ENCODE measurements around the gene MILR1. TPM values are rescaled to one million over a fixed set of nuclear protein-coding genes. Genes with fewer than 3 reads are reported as not detected.
A peak's percentile ranks its signal among the peaks of the same experiment; 100 is the strongest.
"Not testable (repeated sequence)": the region's sequence is repeated elsewhere in the genome, so short reads cannot be mapped to it uniquely, and the experiment has no call there.

Gene MILR1
- total and polyA plus RNA-seq, 5 experiments from 2014 or later, result not detected

DNA sequence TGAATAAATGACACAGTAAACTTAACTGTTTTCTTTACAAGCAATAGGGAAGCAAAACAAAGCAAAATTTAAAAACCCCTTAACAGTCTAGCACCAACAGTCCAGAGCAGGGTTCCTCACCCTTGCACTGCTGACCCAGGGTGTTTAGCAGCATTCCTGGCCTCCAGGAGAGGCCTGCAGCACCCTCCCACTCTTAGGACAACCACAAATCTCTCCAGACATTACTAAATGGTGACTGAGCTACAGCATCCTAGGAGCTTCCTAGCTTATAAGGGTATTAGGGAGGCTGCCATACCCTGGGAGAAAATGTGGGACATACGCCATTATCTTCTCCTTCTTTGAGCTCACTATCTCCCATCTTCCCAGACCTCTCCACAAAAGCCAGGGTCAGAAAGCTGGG is 32.0 kb downstream of the MILR1 start:
- H3K36me3 Mint-ChIP-seq, result peaks cover 0 to 75% (median 12%) of the 10 kb centered on the region in 3 donors
- DNase-seq (no peak), ATAC-seq (no peak)
- POLR2A ChIA-PET, result no interaction called here
- peaks cover 9 to 16% (median 13%) of the 10 kb centered on the region in 4 donors for H3K4me1 Mint-ChIP-seq
- H3K9me3 Mint-ChIP-seq, result no peaks in the 10 kb centered on the region
- peak overlapping the region in 2 of 10 donors; percentile 45 to 72 for H3K27ac Mint-ChIP-seq
- no peak overlapping the region for H3K4me3 Mint-ChIP-seq
- H3K27me3 Mint-ChIP-seq, result no peaks in the 10 kb centered on the region

- Mint-ChIP-seq H3K4me1 (peaks cover 9 to 16% (median 13%) of the 10 kb centered on the region in 4 donors), H3K9me3 (no peaks in the 10 kb centered on the region), H3K36me3 (peaks cover 0 to 83% (median 14%) of the 10 kb centered on the region in 3 donors), H3K27me3 (no peaks in the 10 kb centered on the region), H3K27ac (peak overlapping the region in 5 of 10 donors; percentile 12 to 71 (median 53)), H3K4me3 (no peak overlapping the region)
- ATAC-seq, result peak in 1 of 2 donors; percentile 45
- POLR2A ChIA-PET, result interaction anchor here (1.3 kb wide), 1 partner anchor 21 kb away, joined by 7 read pairs; the partner anchor contains the start of gene DDX5
- no peak for DNase-seq
Observed at GRCh38 chr17:64484380-64484779, 35.5 kb downstream of the MILR1 start.

GRCh38 chr17:64488301-64488700 is 39.4 kb downstream of the MILR1 start:
- DNase-seq, result no peak
- H3K27me3 Mint-ChIP-seq, result no peaks in the 10 kb centered on the region
- H3K4me1 Mint-ChIP-seq, result peaks cover 9 to 26% (median 16%) of the 10 kb centered on the region in 4 donors
- H3K4me3 Mint-ChIP-seq, result no peak overlapping the region
- POLR2A ChIA-PET, result no interaction called here
- H3K9me3 Mint-ChIP-seq, result no peaks in the 10 kb centered on the region
- H3K36me3 Mint-ChIP-seq, result peaks cover 0 to 83% (median 16%) of the 10 kb centered on the region in 3 donors
- no peak for ATAC-seq
- no peak overlapping the region for H3K27ac Mint-ChIP-seq

DNA sequence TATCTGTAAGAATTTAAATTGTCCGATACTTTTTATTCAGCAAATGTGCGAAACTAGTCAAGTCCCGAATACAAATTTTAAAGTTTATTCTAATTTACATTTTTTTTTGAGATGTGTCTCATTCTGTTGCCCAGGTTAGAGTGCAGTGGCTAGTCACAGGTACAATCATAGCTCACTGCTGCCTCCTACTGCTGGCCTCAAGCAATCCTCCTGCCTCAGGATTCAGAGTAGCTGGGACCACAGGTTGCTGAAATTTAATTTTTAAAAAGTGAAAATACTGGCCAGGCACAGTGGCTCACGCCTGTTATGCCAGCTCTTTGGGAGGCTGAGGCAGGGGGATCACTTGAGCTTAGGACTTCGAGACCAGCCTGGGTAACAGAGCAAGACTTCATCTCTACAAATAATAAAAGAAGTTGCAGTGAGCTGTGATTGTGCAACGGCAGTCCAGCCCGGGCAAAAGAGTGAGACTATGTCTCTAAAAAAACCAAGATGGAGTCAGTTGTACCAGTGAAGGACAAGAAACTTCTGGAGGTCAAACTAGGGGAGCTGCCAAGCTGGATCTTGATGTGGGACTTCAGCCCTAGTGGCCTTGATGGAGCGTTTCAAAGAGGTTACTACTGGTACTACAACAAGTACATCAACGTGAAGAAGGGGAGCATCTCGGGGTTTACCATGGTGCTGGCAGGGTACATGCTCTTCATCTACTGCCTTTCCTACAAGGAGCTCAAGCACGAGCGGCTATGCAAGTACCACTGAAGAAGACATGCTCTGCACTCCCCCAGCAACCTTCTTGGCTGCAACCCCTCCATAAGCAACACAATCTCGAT is 42.3 kb downstream of the MILR1 start:
- H3K4me3 Mint-ChIP-seq, result peak overlapping the region in 1 of 10 donors; percentile 34
- DNase-seq (peak in 7 of 10 donors; percentile 18 to 54 (median 41)), ATAC-seq (peak; percentile 52 to 79)
- POLR2A ChIA-PET, result interaction anchor here (0.5 to 4.8 kb wide), 3 partner anchors 15 to 72 kb away, joined by 4 to 36 read pairs (median 4); partner anchors contain the start of genes CEP95 and DDX5
- peaks cover 12 to 41% (median 27%) of the 10 kb centered on the region in 4 donors for H3K4me1 Mint-ChIP-seq
- H3K27me3 Mint-ChIP-seq, result no peaks in the 10 kb centered on the region
- peak overlapping the region in 1 of 10 donors; percentile 24 for H3K27ac Mint-ChIP-seq
- peaks cover 0 to 65% (median 15%) of the 10 kb centered on the region in 3 donors for H3K36me3 Mint-ChIP-seq
- no peaks in the 10 kb centered on the region for H3K9me3 Mint-ChIP-seq

DNA sequence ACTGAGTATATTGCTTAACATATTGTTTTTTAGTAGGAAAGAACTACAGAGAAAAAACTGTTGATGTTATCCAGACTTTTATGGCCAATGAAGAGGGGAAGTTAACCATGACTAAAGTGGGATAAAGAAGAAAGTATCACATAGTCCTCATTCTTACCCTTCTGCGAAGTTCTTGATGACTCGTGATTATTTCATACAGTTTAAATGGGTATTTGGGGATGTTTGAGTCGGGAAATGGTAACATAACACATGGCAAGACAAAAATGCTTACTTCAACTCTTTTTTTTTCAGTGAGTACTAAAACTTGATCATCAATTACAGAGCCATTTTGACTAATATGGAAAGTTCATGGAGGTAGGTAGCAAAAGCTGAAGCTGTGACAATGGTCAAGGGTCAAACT is 43.1 kb downstream of the MILR1 start:
- DNase-seq (no peak), ATAC-seq (no peak)
- peaks cover 20 to 45% (median 34%) of the 10 kb centered on the region in 4 donors for H3K4me1 Mint-ChIP-seq
- H3K9me3 Mint-ChIP-seq, result no peaks in the 10 kb centered on the region
- POLR2A ChIA-PET, result interaction anchor here (0.6 to 4.8 kb wide), 5 partner anchors 9 to 96 kb away, joined by 3 to 36 read pairs (median 4); partner anchors contain the start of genes CEP95 and DDX5
- no peak overlapping the region for H3K27ac Mint-ChIP-seq
- peaks cover 0 to 62% (median 15%) of the 10 kb centered on the region in 3 donors for H3K36me3 Mint-ChIP-seq
- H3K27me3 Mint-ChIP-seq, result no peaks in the 10 kb centered on the region
- no peak overlapping the region for H3K4me3 Mint-ChIP-seq

DNA sequence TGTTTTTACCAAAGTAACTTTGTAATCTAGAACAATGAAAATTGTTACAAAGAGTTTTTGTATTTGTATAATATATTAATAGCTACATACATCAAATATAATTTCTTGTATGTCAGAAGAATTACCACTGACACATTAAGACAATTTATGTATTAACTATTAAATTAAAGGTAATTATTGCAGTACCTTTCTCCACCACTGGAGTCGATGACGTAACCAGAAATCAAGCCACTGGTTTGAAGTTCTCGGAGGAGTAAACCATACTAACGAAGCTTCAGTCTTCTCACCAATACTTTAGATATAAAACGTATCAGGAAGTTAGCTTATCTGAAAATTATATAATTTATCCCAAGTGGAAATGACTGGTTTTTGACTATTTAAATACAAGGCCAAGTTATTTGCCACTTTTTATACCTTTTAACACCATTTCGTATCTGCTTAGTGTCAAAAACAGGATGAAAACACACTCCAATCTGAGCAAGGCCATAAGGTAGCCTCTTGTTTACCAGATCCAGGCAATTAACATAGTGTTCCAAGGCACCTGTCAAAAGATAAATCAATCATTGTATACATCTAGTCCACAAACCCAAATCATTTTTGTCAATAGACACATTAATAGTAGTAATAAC is 43.7 kb downstream of the MILR1 start:
- Mint-ChIP-seq H3K36me3 (peaks cover 0 to 61% (median 15%) of the 10 kb centered on the region in 3 donors), H3K4me1 (peaks cover 23 to 51% (median 40%) of the 10 kb centered on the region in 4 donors), H3K27me3 (no peaks in the 10 kb centered on the region), H3K9me3 (no peaks in the 10 kb centered on the region), H3K4me3 (peak overlapping the region in 4 of 10 donors; percentile 16 to 36 (median 21)), H3K27ac (peak overlapping the region in 6 of 10 donors; percentile 20 to 63 (median 48))
- no peak for ATAC-seq
- POLR2A ChIA-PET, result interaction anchor here (0.6 to 4.8 kb wide), 5 partner anchors 9 to 96 kb away, joined by 3 to 36 read pairs (median 4); partner anchors contain the start of genes CEP95 and DDX5
- peak in 4 of 10 donors; percentile 37 to 47 (median 43) for DNase-seq

DNA sequence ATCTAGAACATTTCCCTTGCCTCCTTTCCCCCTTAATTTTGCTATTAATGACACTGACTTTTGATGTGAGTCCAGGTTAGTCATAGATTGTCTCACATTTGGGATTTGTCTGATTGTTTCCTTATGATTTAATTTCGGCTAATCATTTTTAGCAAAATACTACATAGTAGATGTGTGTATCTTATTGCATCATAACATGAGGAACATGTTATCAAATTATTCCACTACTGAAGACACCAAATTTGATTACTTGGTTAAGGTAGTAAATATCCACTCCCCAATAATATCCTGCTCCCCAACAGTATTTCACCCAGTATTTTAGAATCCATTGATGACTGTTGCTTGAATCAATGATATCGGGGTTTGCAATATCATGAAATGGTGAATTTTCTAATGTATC is 45.2 kb downstream of the MILR1 start:
- ATAC-seq (no peak), DNase-seq (no peak)
- H3K9me3 Mint-ChIP-seq, result no peaks in the 10 kb centered on the region
- H3K4me3 Mint-ChIP-seq, result peak overlapping the region in 9 of 10 donors; percentile 71 to 100 (median 81)
- H3K27me3 Mint-ChIP-seq, result no peaks in the 10 kb centered on the region
- H3K4me1 Mint-ChIP-seq, result peaks cover 27 to 61% (median 55%) of the 10 kb centered on the region in 4 donors
- peak overlapping the region in 5 of 10 donors; percentile 4 to 86 (median 37) for H3K27ac Mint-ChIP-seq
- peaks cover 0 to 63% (median 12%) of the 10 kb centered on the region in 3 donors for H3K36me3 Mint-ChIP-seq
- POLR2A ChIA-PET, result interaction anchor here (0.6 to 5.6 kb wide), 3 partner anchors 11 to 73 kb away, joined by 3 to 233 read pairs (median 4); partner anchors contain the start of genes CEP95 and DDX5

GRCh38 chr17:64495300-64495699 is 46.4 kb downstream of the MILR1 start:
- DNase-seq, ATAC-seq, H3K27me3 Mint-ChIP-seq, H3K9me3 Mint-ChIP-seq: not testable (repeated sequence)
- H3K4me3 Mint-ChIP-seq, result peak overlapping the region; percentile 98 to 100 (median 100)
- peak overlapping the region in 4 of 10 donors; percentile 37 to 79 (median 76) for H3K27ac Mint-ChIP-seq
- H3K4me1 Mint-ChIP-seq, result peaks cover 33 to 69% (median 65%) of the 10 kb centered on the region in 4 donors
- peaks cover 0 to 67% (median 15%) of the 10 kb centered on the region in 3 donors for H3K36me3 Mint-ChIP-seq
- POLR2A ChIA-PET, result interaction anchor here (0.7 to 5.6 kb wide), 4 partner anchors 11 to 350 kb away, joined by 3 to 233 read pairs (median 5); partner anchors contain the start of genes CEP95 and DDX5

DNA sequence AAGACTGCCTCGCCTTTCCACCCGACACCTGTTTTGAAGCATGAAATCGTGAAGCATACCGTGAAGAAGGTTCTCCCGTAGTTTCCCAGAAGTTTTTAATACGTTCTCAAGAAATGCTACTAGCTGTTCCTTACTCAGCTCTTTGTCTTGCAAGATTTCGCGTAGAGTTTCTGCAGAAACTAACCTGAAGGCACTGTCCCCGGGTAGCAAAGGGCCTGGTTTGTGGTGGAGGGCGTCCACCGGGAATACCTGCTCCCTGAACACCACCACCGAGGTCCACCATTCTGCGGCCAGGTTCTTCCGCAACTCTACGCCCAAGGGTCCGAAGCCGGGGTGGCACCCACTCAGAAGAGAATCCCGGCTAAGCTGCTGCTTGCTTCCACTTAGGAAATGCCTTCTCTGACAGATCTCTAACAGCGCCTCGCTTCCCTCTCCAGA is 47.5 kb downstream of the MILR1 start:
- ATAC-seq (no peak), DNase-seq (no peak)
- POLR2A ChIA-PET, result interaction anchor here (0.6 to 5.6 kb wide), 18 partner anchors 10 to 479 kb away, joined by 3 to 233 read pairs (median 5); partner anchors contain the start of genes CEP95 and DDX5
- peaks cover 39 to 79% (median 75%) of the 10 kb centered on the region in 4 donors for H3K4me1 Mint-ChIP-seq
- no peaks in the 10 kb centered on the region for H3K27me3 Mint-ChIP-seq
- peak overlapping the region; percentile 98 to 100 (median 100) for H3K4me3 Mint-ChIP-seq
- H3K9me3 Mint-ChIP-seq, result no peaks in the 10 kb centered on the region
- H3K27ac Mint-ChIP-seq, result peak overlapping the region; percentile 96 to 99 (median 98)
- peaks cover 0 to 69% (median 22%) of the 10 kb centered on the region in 3 donors for H3K36me3 Mint-ChIP-seq

- POLR2A ChIA-PET, result interaction anchor here (0.6 to 5.6 kb wide), 20 partner anchors 9 to 479 kb away, joined by 3 to 233 read pairs (median 5); partner anchors contain the start of genes CEP95, DDX5 and PECAM1
- Mint-ChIP-seq H3K27ac (peak within 1 kb of the TSS; percentile 96 to 99 (median 98)), H3K4me1 (peaks cover 42 to 85% (median 80%) of the 10 kb centered on the region in 4 donors), H3K36me3 (peaks cover 0 to 69% (median 24%) of the 10 kb centered on the region in 3 donors), H3K27me3 (no peaks in the 10 kb centered on the region), H3K4me3 (peak within 1 kb of the TSS; percentile 98 to 100 (median 100)), H3K9me3 (no peaks in the 10 kb centered on the region)
- ATAC-seq (peak; percentile 76 to 80), DNase-seq (peak; percentile 94 to 97 (median 95))
Observed at GRCh38 chr17:64496786-64497564, 48.1 kb downstream of the MILR1 start, which contains the start of gene POLG2. TSS of gene POLG2 (minus strand) at chr17:64497054. CDS start at chr17:64496968, 86 bp downstream.

DNA sequence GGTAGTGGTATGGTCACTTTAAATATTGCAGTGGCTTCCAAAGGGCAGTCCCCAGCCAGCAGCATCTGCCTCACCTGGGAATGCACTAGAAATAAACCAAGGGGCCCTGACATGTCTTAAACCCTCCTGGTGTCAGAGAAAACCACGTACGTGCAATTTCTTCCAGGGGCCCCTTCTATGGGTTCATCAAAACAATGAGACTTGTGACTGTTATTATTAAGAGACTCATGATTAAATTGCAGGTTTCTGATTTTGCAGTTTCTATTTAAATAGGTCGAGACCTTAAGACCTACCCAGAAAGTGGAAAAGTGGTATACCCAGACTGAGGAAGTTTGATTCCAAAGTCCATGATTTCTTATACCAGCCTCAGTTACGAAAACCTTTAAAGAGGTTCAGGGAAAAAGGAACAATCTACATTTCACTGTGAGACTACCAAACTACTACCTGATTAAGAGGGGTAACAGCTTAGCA is 48.7 kb downstream of the MILR1 start:
- DNase-seq, result no peak
- ATAC-seq, result peak in 1 of 2 donors; percentile 9
- Mint-ChIP-seq H3K27ac (peak overlapping the region; percentile 96 to 99 (median 98)), H3K27me3 (no peaks in the 10 kb centered on the region), H3K9me3 (no peaks in the 10 kb centered on the region), H3K4me3 (peak overlapping the region; percentile 98 to 100 (median 100)), H3K36me3 (peaks cover 0 to 74% (median 28%) of the 10 kb centered on the region in 3 donors), H3K4me1 (peaks cover 44 to 90% (median 84%) of the 10 kb centered on the region in 4 donors)
- POLR2A ChIA-PET, result interaction anchor here (0.6 to 5.6 kb wide), 12 partner anchors 9 to 462 kb away, joined by 3 to 233 read pairs (median 6); partner anchors contain the start of genes CEP95, DDX5 and PECAM1

Data from naive thymus-derived CD8-positive, alpha-beta T cell (primary cell).